Measurements from ENCODE around the gene YLPM1.

DNA sequence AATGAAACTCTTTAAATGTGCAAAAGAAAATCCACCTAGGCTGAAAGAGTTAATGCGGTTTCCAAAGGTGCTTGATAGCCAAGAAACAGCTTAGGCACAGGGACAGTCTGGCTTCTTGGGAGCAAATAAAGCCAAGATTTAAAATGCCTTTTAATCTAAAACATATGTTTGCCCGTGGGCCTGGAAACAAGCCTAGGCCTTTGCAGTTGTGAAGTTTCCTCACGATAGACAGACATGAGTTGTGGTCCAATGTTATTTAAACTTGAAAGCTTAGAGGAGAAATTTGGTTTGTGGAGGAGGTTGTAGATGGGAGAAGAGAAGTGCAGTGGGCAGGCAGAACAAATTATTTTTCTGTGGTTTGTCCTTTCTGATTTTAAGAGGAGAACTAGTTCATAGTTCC is 83.1 kb downstream of the YLPM1 start:
- TF ChIP-seq, protein P1, sequence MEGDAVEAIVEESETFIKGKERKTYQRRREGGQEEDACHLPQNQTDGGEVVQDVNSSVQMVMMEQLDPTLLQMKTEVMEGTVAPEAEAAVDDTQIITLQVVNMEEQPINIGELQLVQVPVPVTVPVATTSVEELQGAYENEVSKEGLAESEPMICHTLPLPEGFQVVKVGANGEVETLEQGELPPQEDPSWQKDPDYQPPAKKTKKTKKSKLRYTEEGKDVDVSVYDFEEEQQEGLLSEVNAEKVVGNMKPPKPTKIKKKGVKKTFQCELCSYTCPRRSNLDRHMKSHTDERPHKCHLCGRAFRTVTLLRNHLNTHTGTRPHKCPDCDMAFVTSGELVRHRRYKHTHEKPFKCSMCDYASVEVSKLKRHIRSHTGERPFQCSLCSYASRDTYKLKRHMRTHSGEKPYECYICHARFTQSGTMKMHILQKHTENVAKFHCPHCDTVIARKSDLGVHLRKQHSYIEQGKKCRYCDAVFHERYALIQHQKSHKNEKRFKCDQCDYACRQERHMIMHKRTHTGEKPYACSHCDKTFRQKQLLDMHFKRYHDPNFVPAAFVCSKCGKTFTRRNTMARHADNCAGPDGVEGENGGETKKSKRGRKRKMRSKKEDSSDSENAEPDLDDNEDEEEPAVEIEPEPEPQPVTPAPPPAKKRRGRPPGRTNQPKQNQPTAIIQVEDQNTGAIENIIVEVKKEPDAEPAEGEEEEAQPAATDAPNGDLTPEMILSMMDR (conservative IDR thresholded peaks at IDR 0.05; ENCODE audit: low read length): no peak
- TF ChIP-seq EZH2phosphoT487 (IDR thresholded peaks at IDR 0.05; ENCODE audit: borderline replicate concordance): no peak
